Measurements from ENCODE around the gene ZNF628.

Gene ZNF628

DNA sequence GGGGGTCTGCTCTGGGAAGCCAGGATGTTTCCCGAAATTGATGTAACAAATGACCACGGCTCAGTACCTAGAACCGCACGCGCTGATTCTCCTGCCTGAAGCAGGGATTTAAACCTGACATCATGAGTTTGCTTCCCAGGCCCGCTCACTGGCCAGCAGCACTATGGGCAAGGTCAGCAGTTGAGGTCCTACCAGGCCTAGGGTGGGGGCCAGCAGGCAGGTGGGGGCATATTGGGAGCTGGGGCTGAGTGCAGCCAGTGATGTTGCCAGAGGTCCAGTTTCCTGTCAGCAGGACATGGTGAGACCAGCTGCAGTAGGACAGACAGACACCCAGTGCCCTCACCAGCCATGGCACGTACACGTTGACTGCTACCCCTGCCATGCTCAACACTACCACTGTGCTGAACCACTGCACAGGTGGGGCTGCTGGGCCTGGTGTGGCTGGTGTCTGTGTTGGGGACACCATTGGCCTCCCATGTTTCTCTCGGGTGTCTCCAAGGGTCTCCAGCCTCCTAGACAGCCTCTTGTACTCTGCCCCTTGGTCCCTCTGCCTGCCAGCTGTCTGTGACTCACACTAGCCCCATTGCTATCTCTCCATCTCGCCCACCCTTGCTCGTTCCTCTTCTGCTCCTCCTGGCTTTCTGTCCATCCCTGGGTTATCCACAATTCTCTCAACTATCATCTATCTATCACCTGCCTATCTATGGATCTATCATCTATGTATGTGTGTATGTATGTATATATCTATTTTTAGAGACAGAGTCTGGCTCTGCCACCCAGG lies 10.8 kb upstream of the ZNF628 start:
- DNase-seq, result no peak

DNA sequence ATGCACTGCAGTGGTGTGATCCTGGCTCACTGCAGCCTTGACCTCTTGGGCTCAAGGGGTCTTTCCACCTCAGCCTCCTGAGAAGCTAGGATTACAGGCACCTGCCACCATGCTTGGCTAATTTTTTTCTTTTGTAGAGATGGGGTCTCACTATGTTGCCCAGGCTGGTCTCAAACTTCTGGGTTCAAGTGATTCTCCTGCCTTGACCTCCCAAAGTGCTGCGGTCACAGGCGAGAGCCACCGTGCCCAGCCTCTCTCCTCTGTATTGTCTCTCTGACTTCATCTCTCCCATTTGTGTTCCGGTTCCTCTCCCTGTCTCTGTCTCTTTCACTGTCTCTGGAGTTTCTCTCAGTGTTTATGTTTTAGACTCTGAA lies 10.2 kb upstream of the ZNF628 start:
- no peak for DNase-seq

DNA sequence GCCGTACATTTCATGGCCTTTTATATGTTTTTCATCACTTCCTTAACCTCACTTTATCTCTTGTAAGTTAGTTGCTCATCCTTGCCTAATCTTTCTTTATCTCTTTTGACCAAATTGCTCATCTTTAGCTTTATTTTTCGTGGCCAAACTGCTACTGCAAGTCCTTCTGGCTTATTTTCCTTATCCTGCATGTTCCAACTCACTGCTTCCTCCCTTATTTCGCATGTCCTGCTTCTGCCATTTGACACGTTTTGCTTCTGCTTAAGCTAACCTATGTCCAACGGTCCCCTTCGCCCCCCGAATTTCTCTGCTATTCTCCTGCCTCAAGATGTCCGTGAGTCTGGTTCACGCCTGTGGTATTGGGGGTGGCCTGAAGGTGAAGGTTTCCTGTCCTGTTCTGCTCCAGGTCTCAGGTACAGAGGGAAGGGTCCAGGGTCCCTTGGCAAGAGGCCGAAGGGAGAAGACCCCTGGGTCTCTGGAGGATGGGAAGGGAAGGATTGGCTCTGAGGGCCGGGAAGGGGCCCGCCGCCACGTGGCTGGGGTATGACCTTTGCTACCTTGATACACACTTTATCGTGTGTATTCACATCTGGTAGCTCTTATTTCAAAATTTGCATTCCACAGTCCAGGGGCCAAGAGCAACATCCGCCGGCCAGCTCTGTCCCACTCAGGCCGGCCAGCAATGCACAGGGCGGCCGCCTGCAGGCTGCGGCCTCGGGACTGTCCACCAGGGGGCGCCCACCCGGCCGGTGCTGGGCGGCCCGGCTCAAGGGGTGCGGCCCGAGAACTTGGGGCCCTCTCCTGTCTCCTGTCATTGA lies 9.0 kb upstream of the ZNF628 start:
- no peak for DNase-seq

DNA sequence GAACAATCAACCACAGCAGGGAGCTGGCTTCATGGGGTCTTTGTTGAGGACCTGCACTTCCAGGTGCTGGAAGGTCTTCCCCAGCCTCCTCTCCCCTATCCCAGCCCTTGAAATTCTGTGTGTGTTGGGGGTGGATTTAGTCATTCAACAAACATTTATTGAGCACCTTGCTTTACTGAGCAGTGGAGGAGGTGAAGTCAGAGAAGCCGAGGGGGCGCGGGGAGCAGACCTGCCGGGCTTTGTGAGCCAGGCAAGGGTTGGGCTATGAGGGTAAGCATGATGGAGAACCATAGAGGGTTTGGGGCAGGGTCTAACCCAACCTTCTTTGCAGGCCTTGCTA lies 8.4 kb upstream of the ZNF628 start:
- no peak for DNase-seq

DNA sequence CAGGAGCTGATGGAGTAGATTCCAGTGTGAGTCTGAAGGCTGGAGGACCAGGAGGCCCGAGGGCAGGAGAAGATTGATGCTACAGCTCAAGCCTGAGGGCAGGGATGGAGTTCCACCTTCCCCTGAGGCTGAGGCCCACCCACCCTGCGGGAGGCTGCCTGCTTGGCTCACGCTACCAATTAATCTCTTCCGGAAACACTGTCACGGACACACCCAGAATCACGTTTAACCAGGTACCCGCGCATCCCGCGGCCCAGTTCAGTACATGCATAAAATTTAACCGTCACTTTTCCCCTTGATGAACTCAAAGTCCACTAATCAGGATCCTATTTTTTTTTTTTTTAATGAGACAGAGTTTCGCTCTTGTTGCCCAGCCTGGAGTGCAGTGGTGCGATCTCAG lies 5.2 kb upstream of the ZNF628 start:
- DNase-seq, result no peak

DNA sequence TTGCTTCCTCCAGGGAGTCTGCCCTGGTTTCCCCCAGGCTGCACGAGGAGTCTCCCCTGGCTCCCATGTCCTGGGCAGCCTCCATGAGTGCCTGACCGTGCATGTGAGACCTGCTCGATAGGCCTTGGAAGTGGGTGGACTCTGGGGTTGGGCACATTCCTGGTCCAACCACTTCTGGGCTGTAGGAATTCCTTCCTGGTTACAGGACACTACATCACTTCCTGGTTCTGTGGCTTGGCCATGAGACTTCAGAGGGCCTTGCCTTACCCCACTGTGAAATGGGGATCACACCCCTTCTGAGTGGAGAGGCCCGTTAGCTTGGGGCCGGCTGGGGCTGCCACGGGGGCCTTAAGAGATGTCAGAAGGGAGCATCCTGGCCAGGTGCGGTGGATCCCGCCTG lies 4.0 kb upstream of the ZNF628 start:
- no peak for DNase-seq

DNA sequence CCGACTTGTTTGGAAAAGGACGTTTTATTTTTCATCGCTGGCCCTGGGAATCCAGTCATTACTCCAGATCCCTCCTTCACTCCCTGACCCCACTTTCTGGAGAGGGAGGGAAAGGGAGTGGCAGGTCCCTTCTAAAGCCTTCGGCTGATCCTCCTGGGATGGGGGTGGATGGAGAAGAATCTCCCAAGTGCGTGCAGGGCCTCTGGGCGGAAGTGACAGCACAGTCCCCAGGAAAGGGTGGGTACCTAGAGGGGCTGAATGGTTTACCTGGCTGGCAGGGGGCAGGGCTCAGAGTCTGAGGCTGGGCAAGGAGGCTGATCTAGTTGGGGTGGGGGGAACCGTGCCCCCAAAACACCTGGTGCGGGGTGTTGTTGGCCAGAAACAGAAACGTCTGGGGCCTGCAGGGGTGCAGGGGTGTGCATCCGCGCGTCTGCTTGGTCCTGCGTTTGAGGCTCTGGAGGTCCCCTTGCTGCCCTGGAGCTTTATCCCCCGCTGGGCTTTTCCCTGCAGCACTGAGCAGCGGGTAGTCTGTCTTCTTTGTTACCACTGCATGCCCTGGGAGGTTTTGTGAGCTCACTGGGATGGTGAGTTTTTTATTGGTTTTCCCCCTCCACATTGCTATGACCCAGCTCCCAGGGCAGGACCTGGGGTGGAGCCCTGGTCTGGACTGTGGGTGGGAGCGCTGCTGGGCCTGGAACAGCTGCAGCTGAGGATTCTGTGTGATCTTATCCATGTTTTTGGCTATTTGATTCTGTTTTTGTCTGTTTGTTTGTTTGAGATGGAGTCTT lies 3.0 kb upstream of the ZNF628 start:
- no peak for DNase-seq

DNA sequence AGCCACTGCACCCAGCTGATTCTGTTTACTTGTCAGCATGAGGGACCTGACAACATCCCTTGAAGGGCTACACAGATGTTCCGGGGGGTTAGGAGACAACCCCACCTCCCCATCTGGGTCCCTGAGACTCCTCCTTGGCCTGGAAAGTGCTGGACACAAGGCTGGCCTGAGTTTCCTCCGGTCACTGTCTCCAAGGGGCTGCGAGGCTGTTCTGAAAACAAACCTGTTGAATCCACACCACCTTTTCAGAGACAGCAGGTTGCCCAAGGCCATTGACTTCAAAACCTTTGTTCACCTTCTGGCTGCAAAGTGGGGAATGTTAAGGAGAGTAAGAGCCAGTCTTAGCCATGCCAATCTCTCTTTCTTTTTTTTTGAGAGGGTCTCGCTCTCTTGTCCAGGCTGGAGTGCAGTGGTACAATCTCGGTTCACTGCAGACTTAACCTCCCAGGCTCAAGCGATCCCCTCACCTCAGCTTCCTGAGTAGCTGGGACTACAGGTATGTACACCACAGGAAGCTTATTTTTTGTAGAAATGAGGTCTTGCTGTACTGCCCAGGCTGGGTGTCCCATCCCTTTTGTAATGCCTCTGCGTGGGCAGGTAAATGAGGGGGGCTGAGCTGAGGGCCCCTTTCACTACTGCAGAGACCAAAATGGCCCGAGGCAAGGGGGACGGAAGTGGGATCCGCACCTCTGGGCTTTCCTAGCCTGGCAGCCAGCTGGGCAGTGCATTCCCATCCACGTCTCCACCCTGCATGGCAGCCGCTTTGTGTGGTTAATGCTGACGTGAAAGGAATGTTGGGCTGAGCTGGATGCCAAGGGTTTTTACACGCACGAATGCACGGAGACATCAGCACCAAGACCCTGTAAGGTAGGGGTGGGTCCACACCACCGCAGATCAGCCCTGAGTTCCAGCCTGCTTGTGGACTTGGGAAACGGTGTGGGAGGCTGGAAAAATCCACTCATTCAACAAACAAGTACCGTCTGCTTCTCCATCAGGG lies 1.9 kb upstream of the ZNF628 start:
- DNase-seq, result no peak

DNA sequence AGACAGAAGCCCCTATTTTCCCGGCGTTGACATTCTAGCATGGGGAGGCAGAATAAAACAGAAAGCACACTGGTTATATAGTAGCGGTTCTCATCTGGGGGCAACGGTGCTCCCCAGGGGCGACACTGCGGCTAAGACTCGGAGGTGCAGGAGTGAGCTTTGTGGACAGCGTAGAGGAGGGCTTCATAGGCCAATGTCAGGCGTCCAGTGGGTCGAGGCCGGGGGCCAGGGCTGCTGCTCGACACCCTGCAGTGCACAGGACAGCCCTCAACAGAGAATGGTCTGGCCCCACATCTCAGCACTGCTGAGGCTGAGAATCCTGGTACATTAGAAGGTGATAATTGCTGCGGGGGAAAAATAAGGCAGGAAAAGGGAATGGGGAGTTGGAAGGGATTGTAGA lies 1.5 kb downstream of the ZNF628 start:
- DNase-seq, result no peak

DNA sequence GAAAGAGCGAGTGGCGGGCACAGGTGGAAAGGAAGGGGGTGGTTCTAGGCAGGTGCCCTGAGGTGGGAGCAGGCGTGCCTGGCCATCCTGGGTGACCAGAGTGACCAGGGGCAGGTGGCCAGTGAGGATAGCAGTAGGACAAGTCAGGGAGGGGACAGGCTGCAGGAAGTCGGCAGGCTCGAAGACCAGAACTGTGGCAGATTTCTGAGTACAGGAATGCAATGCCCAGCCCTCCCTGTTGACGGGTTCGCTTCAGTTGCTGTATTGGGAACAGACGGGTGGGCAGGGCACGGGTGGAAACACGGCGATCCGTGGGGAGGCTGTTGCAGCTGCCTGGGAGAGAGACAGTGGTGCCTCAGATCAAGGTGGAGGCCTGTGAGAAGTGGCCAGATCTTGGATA lies 1.9 kb downstream of the ZNF628 start:
- no peak for DNase-seq

DNA sequence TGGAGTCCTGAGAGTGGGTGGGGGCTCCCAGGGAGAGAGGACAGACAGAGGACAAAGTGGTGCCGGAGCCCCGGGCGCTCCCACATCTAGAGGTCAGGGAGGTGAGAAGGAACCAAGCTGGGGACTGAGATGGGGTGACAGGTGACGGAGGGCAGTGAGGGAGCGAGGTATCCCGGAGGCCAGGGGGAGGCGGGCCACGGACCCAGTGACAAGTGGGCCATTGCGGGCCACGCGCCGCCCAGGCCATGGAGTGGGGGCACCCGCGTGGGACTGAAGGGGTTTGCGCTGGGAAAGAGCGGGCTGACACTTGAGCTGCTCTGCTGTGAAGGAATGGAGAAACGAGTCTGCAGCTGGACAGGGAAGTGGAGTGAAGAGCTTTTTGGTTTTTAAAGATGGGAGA lies 2.6 kb downstream of the ZNF628 start:
- no peak for DNase-seq

DNA sequence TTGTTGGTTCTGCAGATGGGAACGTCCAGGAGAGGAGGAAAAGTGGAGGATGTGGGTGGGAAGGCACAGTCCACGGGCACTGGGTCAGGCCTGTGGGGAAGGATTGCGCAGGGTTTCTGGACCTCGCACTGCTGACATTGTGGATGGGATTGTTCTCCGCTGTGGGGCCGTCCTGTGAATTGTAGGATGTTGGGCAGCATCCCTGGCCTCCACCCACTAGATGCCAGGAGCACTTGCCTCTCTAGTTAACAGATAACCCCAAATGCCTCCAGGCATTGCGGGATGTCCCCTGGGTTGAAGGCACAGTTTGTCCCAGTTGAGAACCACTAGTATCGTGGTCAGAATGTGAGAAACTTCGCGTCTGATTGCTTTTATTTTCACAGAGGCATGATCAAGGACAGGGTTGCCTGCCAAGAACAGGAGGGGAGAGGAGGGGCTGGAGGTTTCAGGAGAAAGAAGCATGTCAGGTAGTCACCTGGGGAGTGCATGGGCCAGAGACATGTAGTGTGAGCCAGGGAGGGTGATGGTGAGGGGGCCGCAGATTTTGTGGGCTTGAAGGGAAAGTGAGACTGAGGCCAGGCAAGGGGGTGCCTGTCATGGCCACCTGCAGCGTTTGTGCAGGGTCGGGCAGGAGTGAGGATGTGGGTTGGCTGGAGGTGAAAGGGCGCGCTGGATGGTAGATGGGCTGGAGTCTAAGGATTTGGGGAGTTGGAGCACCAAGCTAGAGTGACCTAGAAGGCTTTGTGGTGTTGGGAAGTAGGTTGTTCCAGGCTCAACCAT lies 3.2 kb downstream of the ZNF628 start:
- DNase-seq, result no peak

DNA sequence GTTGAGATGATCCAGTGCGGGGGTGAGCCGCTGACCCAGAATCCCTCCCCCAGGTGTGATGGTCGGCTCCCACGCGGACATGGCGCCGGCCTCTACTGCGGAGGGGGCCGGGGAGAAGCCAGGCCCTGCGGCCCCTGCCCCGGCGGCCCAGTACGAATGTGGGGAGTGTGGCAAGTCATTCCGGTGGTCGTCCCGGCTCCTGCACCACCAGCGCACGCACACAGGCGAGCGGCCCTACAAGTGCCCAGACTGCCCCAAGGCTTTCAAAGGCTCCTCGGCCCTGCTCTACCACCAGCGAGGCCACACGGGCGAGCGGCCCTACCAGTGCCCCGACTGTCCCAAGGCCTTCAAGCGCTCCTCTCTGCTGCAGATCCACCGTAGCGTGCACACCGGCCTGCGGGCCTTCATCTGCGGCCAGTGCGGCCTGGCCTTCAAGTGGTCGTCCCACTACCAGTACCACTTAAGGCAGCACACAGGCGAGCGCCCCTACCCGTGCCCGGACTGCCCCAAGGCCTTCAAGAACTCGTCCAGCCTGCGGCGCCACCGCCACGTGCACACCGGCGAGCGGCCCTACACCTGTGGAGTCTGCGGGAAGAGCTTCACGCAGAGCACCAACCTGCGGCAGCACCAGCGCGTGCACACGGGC lies 4.9 kb downstream of the ZNF628 start:
- DNase-seq, result no peak

DNA sequence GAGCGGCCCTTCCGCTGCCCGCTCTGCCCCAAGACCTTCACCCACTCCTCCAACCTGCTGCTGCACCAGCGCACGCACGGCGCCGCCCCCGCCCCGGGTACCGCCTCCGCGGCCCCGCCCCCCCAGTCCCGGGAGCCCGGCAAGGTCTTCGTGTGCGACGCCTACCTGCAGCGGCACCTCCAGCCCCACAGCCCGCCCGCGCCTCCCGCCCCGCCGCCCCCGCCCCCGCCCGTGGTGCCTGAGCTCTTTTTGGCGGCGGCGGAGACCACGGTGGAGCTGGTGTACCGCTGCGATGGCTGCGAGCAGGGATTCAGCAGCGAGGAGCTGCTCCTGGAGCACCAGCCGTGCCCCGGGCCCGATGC lies 5.4 kb downstream of the ZNF628 start:
- DNase-seq, result no peak

DNA sequence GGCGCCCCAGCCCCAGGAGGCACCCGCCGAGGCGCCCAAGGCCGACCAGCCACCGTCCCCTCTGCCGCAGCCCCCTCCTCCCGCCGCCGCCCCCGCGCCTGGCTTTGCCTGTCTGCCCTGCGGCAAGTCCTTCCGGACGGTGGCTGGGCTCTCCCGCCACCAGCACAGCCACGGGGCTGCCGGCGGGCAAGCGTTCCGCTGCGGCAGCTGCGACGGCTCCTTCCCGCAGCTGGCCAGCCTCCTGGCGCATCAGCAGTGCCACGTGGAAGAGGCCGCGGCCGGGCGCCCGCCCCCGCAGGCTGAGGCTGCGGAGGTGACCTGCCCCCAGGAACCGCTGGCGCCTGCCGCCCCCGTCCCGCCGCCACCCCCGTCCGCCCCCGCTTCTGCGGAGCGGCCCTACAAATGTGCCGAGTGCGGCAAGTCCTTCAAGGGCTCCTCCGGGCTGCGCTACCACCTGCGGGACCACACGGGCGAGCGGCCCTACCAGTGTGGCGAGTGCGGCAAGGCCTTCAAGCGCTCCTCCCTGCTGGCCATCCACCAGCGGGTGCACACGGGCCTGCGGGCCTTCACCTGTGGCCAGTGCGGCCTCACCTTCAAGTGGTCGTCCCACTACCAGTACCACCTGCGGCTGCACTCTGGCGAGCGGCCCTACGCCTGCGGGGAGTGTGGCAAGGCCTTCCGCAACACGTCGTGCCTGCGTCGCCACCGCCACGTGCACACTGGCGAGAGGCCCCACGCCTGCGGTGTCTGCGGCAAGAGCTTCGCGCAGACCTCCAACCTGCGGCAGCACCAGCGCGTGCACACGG lies 5.9 kb downstream of the ZNF628 start:
- DNase-seq, result no peak

DNA sequence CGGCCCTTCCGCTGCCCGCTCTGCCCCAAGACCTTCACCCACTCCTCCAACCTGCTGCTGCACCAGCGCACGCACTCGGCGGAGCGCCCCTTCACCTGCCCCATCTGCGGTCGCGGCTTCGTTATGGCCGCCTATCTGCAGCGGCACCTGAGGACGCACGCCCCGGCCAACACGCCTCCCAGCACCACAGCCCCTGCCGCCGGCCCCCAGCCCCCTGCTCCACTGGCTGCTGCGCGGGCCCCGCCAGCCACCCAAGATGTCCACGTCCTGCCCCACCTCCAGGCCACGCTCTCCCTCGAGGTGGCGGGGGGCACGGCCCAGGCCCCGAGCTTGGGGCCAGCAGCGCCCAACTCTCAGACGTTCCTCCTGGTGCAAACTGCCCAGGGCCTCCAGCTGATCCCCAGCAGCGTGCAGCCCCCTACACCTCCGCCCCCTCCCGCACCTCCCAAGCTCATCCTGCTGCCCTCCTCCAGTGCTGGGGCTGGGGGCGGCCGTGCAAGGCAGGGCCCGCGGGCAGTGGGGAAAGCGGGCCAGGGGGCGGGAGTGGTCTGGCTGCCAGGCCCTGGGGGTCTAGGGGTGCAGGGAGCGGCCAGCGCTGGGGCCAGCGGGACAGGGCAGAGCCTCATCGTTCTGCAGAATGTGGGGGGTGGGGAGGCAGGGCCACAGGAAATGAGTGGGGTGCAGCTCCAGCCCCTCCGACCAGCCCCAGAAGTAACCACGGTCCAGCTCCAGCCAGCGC lies 6.7 kb downstream of the ZNF628 start:
- DNase-seq, result no peak

DNA sequence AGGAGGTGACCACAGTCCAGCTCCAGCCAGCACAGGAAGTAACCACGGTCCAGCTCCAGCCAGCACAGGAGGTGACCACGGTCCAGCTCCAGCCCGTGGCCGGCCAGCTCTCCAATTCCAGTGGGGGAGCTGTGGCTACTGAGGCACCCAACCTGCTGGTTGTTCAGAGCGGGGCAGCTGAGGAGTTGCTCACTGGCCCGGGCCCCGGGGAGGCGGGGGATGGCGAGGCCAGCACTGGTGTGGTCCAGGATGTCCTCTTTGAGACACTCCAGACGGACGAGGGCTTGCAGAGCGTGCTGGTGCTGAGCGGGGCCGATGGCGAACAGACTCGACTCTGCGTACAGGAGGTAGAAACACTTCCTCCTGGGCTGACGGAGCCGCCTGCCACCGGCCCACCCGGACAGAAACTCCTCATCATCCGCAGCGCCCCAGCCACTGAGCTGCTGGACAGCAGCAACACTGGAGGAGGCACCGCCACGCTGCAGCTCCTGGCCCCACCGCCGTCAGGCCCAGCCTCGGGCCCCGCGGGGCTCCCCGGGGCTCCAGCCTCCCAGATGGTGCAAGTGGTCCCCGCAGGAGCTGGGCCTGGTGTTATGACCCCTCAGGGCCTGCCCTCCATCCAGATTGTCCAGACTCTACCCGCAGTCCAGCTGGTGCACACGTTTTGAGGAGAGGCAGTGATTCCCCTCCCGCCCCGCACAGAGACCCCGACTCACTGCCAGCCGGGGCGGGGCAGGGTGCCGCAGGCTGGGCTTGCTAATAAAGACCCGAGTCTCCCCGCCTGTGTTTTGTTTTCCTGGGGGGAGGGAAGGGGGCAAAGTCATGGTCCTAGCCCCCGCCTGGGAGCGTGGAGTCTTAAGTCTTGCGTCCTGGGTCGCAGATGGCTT lies 7.5 kb downstream of the ZNF628 start:
- no peak for DNase-seq

DNA sequence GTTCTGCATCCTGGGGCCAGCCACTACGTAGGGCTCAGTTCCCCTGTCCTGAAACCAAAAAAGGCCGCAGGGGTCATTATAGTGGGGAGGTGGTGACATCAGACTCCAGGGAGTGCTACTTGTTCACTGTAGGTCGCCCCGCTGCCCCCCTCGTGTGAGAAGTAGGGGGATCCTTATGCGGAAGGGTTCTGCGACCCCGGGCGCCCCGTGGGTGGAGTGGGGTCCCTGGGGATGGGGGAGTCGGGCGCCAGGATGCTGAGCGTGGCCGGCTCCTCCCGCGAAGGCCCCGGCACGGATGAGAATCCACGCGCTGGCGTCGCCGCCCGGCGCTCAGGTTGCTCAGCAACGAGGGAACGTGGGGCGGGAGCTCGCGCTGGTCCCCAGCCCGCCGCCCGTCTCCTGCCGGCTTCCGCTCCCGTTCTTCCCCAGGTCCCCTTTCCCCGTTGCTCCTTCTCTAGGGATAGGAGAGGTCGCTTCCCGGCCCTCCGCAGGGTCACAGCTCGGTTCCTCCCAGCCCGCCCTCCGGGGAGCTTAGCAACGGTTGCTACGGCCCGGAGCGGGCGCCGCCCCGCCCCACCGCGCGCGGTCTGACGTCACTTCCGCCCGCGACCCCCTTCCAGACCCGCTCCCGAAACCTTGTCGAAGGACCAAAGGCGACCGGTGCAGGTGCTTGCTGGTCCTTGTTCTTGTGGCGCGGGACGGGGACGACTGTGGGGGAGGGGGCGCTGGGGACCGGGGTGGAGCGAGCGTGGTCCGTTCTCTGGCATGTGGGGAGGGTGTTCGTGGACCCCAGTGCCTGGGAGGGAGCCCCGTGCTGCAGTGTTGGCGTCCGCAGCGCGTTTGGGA lies 8.4 kb downstream of the ZNF628 start, which contains the start of gene NAT14:
NAT14 (plus strand) TSS at position 596 of the 846 bp plus-strand sequence. CDS start 521 bp downstream, outside the sequence.
- DNase-seq, result peak; percentile 40

Data from NCI-H1092 (cell line).